ENCODE results near the gene BAAT. TPM values are rescaled to one million over a fixed set of nuclear protein-coding genes. Genes with fewer than 3 reads are reported as not detected.

BAAT gene
- total RNA-seq, 2 donors from 2014 or later = not detected

DNA sequence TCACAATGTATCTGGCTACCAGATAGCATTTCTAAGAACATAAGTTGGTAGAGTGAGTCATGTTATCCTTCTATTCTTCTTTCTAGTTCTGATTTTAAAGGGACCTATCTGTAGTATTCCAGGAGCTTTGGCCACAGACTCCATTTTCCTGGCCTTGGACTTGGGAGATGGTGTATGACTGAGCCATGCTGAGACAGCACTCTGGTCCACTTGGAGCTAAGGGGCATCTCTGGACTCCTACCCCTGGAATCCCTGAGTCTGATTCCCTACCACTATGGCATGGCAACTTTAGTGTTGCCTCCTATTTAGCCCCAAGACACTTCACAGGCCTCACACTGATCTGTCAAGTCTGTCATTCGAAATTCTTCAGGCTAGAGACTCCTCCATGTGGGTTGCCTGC, 58.8 kb downstream of the BAAT start:
- Mint-ChIP-seq H3K9me3 (peaks cover 21% of the 10 kb centered on the region), H3K27ac (no peak overlapping the region), H3K4me1 (peaks cover 3% of the 10 kb centered on the region), H3K36me3 (ENCODE audit: low read depth) (peaks cover 8% of the 10 kb centered on the region), H3K27me3 (ENCODE audit: insufficient read depth) (no peaks in the 10 kb centered on the region), H3K4me3 (no peak overlapping the region)
- no peaks in the 10 kb centered on the region for H3K4me1 ChIP-seq (ENCODE audit: control insufficient read depth, insufficient read depth, low read length)
- no peak for DNase-seq
- H3K27me3 ChIP-seq (ENCODE audit: control insufficient read depth, insufficient read depth, low read length, poor library complexity, severe bottlenecking) = no peaks in the 10 kb centered on the region
- no peak overlapping the region for H3K27ac ChIP-seq (ENCODE audit: low read depth, low read length)
- no peak overlapping the region for H3K9ac ChIP-seq (ENCODE audit: extremely low read depth, low read length, poor library complexity, severe bottlenecking)
- TF ChIP-seq, protein P1, sequence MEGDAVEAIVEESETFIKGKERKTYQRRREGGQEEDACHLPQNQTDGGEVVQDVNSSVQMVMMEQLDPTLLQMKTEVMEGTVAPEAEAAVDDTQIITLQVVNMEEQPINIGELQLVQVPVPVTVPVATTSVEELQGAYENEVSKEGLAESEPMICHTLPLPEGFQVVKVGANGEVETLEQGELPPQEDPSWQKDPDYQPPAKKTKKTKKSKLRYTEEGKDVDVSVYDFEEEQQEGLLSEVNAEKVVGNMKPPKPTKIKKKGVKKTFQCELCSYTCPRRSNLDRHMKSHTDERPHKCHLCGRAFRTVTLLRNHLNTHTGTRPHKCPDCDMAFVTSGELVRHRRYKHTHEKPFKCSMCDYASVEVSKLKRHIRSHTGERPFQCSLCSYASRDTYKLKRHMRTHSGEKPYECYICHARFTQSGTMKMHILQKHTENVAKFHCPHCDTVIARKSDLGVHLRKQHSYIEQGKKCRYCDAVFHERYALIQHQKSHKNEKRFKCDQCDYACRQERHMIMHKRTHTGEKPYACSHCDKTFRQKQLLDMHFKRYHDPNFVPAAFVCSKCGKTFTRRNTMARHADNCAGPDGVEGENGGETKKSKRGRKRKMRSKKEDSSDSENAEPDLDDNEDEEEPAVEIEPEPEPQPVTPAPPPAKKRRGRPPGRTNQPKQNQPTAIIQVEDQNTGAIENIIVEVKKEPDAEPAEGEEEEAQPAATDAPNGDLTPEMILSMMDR (conservative IDR thresholded peaks at IDR 0.05) = no peak
- WGBS, 2 experiments (ENCODE audit: insufficient coverage in 1 of 2, insufficient read length in 1 of 2) = 86 to 91% methylated on average over 1 of the region's 1 CpG
- peak overlapping the region; percentile 59 for H3K4me3 ChIP-seq (ENCODE audit: low read length)
- peaks cover 27% of the 10 kb centered on the region for H3K9me3 ChIP-seq (ENCODE audit: control insufficient read depth, low read length)
- H3K36me3 ChIP-seq (ENCODE audit: control insufficient read depth, insufficient read depth, low read length) = no peaks in the 10 kb centered on the region

DNA sequence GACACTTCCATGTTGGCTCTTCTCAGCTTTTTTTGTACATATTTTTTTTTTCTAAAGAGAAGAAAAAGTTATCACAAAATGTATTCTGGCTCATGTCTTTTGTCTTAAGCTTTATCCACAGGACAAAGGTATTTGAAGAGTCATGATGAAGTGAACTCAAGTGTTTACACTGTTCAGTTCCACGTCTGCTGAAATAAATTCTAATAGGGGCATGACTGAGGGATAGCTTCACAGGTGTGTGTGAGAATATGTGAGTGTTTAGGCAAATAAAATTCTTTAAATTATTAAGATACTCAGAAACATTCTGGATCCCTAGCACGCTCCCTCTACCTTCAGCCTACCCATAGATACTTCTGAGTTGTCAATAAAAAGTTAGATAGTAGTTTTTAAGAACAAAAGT, 59.8 kb downstream of the BAAT start:
- Mint-ChIP-seq H3K36me3 (ENCODE audit: low read depth) (peaks cover 8% of the 10 kb centered on the region), H3K27me3 (ENCODE audit: insufficient read depth) (no peaks in the 10 kb centered on the region), H3K9me3 (peaks cover 21% of the 10 kb centered on the region), H3K4me1 (peaks cover 3% of the 10 kb centered on the region), H3K4me3 (no peak overlapping the region), H3K27ac (no peak overlapping the region)
- Histone ChIP-seq H3K9ac (ENCODE audit: extremely low read depth, low read length, poor library complexity, severe bottlenecking) (no peak overlapping the region), H3K36me3 (ENCODE audit: control insufficient read depth, insufficient read depth, low read length) (no peaks in the 10 kb centered on the region), H3K4me1 (ENCODE audit: control insufficient read depth, insufficient read depth, low read length) (no peaks in the 10 kb centered on the region), H3K9me3 (ENCODE audit: control insufficient read depth, low read length) (peaks cover 27% of the 10 kb centered on the region), H3K4me3 (ENCODE audit: low read length) (no peak overlapping the region), H3K27me3 (ENCODE audit: control insufficient read depth, insufficient read depth, low read length, poor library complexity, severe bottlenecking) (no peaks in the 10 kb centered on the region), H3K27ac (ENCODE audit: low read depth, low read length) (no peak overlapping the region)
- no peak for DNase-seq
- TF ChIP-seq, protein P1 (conservative IDR thresholded peaks at IDR 0.05) = no peak
- WGBS, 2 experiments (ENCODE audit: insufficient coverage in 1 of 2, insufficient read length in 1 of 2) = 70% methylated on average over 1 of the region's 2 CpGs; no CpG with 5 or more reads in 1 of the 2 experiments

DNA sequence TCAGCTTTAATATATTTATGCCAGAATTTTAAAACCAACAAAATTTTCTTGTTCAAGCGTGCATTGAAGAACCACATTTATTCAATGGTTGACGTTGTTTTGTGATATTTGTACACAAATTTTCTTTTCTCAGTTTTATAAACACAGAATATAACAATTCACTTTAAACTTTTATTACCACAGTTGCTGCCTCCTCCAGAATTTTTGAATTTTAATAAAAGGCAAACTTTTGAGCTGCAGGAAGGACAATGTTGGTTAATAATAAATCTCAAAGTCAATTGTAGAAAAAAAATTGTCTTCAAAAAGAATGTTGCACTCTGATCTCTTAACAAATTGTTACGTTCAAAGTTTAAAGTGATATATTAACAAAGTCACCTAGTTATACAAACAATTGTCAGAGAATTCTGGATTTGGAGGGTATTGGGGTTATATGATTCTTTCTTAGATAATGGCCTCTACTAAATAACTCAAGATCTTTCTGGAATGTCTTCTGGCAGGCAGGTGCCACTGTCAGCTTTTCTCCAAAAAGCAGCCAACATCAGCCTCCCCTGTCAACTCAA, 60.5 kb downstream of the BAAT start:
- H3K4me3 Mint-ChIP-seq = no peak overlapping the region
- no peaks in the 10 kb centered on the region for H3K36me3 ChIP-seq (ENCODE audit: control insufficient read depth, insufficient read depth, low read length)
- no peaks in the 10 kb centered on the region for H3K27me3 Mint-ChIP-seq (ENCODE audit: insufficient read depth)

More for the DNA sequence above, 60.5 kb downstream of the BAAT start:
- Mint-ChIP-seq H3K4me1 (peaks cover 3% of the 10 kb centered on the region), H3K27ac (no peak overlapping the region), H3K36me3 (ENCODE audit: low read depth) (peaks cover 8% of the 10 kb centered on the region), H3K9me3 (peaks cover 21% of the 10 kb centered on the region)
- Histone ChIP-seq H3K4me3 (ENCODE audit: low read length) (no peak overlapping the region), H3K9ac (ENCODE audit: extremely low read depth, low read length, poor library complexity, severe bottlenecking) (no peak overlapping the region), H3K4me1 (ENCODE audit: control insufficient read depth, insufficient read depth, low read length) (no peaks in the 10 kb centered on the region), H3K9me3 (ENCODE audit: control insufficient read depth, low read length) (peaks cover 27% of the 10 kb centered on the region), H3K27me3 (ENCODE audit: control insufficient read depth, insufficient read depth, low read length, poor library complexity, severe bottlenecking) (no peaks in the 10 kb centered on the region), H3K27ac (ENCODE audit: low read depth, low read length) (no peak overlapping the region)
- TF ChIP-seq, protein P1 (conservative IDR thresholded peaks at IDR 0.05) = no peak
- no CpG with 5 or more reads among the region's 3 CpGs for WGBS, 2 experiments (ENCODE audit: insufficient coverage in 1 of 2, insufficient read length in 1 of 2)
- no peak for DNase-seq

All from endodermal cell (in vitro differentiated cells).